ENCODE measurements around the gene MEAF6.

The MEAF6 gene

GRCh38 chr1:37559080-37559479 is 44.5 kb upstream of the MEAF6 start:
- Histone ChIP-seq H3K27me3 (no peaks in the 10 kb centered on the region), H3K4me3 (no peak overlapping the region), H3K9me3 (no peaks in the 10 kb centered on the region), H3K4me1 (peaks cover 0 to 22% (median 12%) of the 10 kb centered on the region in 4 donors), H3K27ac (no peak overlapping the region), H3K36me3 (peaks cover 0 to 35% (median 11%) of the 10 kb centered on the region in 3 donors)
- DNase-seq = no peak
- intact Hi-C loops (cut with DNase I; ENCODE audit: low total_unique reads) = no loop called here
- TF ChIP-seq CTCF (IDR thresholded peaks at IDR 0.05) = no peak

GRCh38 chr1:37558411-37558810 is 43.8 kb upstream of the MEAF6 start:
- intact Hi-C loops (cut with DNase I; ENCODE audit: low total_unique reads) = no loop called here
- Histone ChIP-seq H3K4me3 (no peak overlapping the region), H3K36me3 (peaks cover 0 to 30% (median 11%) of the 10 kb centered on the region in 3 donors), H3K9me3 (no peaks in the 10 kb centered on the region), H3K4me1 (peaks cover 0 to 19% (median 14%) of the 10 kb centered on the region in 4 donors), H3K27ac (no peak overlapping the region), H3K27me3 (no peaks in the 10 kb centered on the region)
- no peak for TF ChIP-seq CTCF (IDR thresholded peaks at IDR 0.05)
- no peak for DNase-seq

GRCh38 chr1:37557402-37557801 is 42.8 kb upstream of the MEAF6 start:
- intact Hi-C loops (cut with DNase I; ENCODE audit: low total_unique reads) = loop anchor here (2.0 kb wide), 1 partner anchor 45 kb away; no protein-coding TSS in a partner anchor
- peak overlapping the region in 1 of 2 donors; percentile 41 for H3K4me3 ChIP-seq

GRCh38 chr1:37556712-37557196 is 42.2 kb upstream of the MEAF6 start, which contains the start of gene DNALI1:
Gene DNALI1 (plus strand): TSS chr1:37556940. CDS start chr1:37556995, 55 bp downstream.
- Histone ChIP-seq H3K27ac (peak within 1 kb of the TSS; percentile 43 to 65), H3K36me3 (peaks cover 2 to 23% (median 4%) of the 10 kb centered on the region in 3 donors), H3K4me1 (peaks cover 0 to 35% (median 23%) of the 10 kb centered on the region in 4 donors), H3K27me3 (no peaks in the 10 kb centered on the region), H3K4me3 (peak within 1 kb of the TSS; percentile 41 to 45), H3K9me3 (no peaks in the 10 kb centered on the region)
- peak; percentile 76 to 92 for DNase-seq
- intact Hi-C loops (cut with DNase I; ENCODE audit: low total_unique reads) = loop anchor here (2.0 kb wide), 1 partner anchor 44 kb away; no protein-coding TSS in a partner anchor
- no peak for TF ChIP-seq CTCF (IDR thresholded peaks at IDR 0.05)

More at GRCh38 chr1:37557402-37557801, 42.8 kb upstream of the MEAF6 start:
- peaks cover 0 to 23% (median 6%) of the 10 kb centered on the region in 3 donors for H3K36me3 ChIP-seq
- DNase-seq = no peak
- H3K9me3 ChIP-seq = no peaks in the 10 kb centered on the region
- H3K27ac ChIP-seq = peak overlapping the region; percentile 43 to 65
- TF ChIP-seq CTCF (IDR thresholded peaks at IDR 0.05) = no peak
- H3K4me1 ChIP-seq = peaks cover 0 to 29% (median 23%) of the 10 kb centered on the region in 4 donors
- H3K27me3 ChIP-seq = no peaks in the 10 kb centered on the region

- Histone ChIP-seq H3K4me3 (peak within 1 kb of the TSS; percentile 95 to 98), H3K27me3 (no peaks in the 10 kb centered on the region), H3K9me3 (no peaks in the 10 kb centered on the region), H3K36me3 (peaks cover 11 to 32% (median 13%) of the 10 kb centered on the region in 3 donors), H3K4me1 (peaks cover 0 to 38% (median 27%) of the 10 kb centered on the region in 4 donors), H3K27ac (peak within 1 kb of the TSS; percentile 87 to 94)
- no peak for TF ChIP-seq CTCF (IDR thresholded peaks at IDR 0.05)
- DNase-seq = peak; percentile 88 to 95
- intact Hi-C loops (cut with DNase I; ENCODE audit: low total_unique reads) = no loop called here
These were observed 39.6 kb upstream of the MEAF6 start, which contains the start of gene SNIP1 for GRCh38 chr1:37553927-37554808. Gene SNIP1 (minus strand): TSS chr1:37554293. CDS start chr1:37554229, 64 bp downstream.
